Panc1 (cell line): ENCODE results near the gene BACE2.

ENCODE experiments used
- REST ChIP-seq, 2 experiments: IDR thresholded peaks; 2 replicates each; pipeline ENCODE4 v1.6.1; 2011 to 2012; ENCODE audit warnings: low read depth in 2 of 2, control low read depth in 1 of 2, low read length in 1 of 2, mild to moderate bottlenecking in 1 of 2, moderate library complexity in 1 of 2; ENCODE audit not compliant: insufficient read depth in 1 of 2
- SIN3A ChIP-seq: IDR thresholded peaks from 2 replicates; pipeline ENCODE4 v1.6.1; 2012; ENCODE audit warnings: low read depth, mild to moderate bottlenecking, low read length, moderate library complexity, borderline replicate concordance; ENCODE audit not compliant: insufficient read depth
- TF ChIP-seq, protein P1 (sequence below): fragments of 450-650 bp; IDR thresholded peaks from 2 replicates; pipeline ENCODE4 v1.5.1; 2017; ENCODE audit warnings: mild to moderate bottlenecking

GRCh38 chr21:41170859-41171609, 3.1 kb downstream of the BACE2 start:
- no peak for TF ChIP-seq REST (IDR thresholded peaks at IDR 0.05; ENCODE audit: insufficient read depth in 1 of 2, low read depth in 2 of 2, low read length in 1 of 2)
- TF ChIP-seq, protein P1, sequence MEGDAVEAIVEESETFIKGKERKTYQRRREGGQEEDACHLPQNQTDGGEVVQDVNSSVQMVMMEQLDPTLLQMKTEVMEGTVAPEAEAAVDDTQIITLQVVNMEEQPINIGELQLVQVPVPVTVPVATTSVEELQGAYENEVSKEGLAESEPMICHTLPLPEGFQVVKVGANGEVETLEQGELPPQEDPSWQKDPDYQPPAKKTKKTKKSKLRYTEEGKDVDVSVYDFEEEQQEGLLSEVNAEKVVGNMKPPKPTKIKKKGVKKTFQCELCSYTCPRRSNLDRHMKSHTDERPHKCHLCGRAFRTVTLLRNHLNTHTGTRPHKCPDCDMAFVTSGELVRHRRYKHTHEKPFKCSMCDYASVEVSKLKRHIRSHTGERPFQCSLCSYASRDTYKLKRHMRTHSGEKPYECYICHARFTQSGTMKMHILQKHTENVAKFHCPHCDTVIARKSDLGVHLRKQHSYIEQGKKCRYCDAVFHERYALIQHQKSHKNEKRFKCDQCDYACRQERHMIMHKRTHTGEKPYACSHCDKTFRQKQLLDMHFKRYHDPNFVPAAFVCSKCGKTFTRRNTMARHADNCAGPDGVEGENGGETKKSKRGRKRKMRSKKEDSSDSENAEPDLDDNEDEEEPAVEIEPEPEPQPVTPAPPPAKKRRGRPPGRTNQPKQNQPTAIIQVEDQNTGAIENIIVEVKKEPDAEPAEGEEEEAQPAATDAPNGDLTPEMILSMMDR = no peak
- no peak for TF ChIP-seq SIN3A
